HEK293 (cell line): ENCODE results near the gene CLPSL2.

Experiments used
- CTCF ChIA-PET: fragments of 350-600 bp; formaldehyde crosslinking; extraction: SDS; loops from one replicate; lab custom pipeline; 2021; ENCODE audit warnings: antibody characterized with exemption; lab: Yijun Ruan, JAX
- POLR2A ChIA-PET: fragments of 300-600 bp; formaldehyde crosslinking; extraction: SDS; loops from one replicate; lab custom pipeline; 2020; ENCODE audit warnings: antibody characterized with exemption, inconsistent platforms; lab: Yijun Ruan, JAX
- H3K27ac ChIP-seq: fragments of 200-500 bp; sonication (Bioruptor generic); 2 replicates; pipeline ENCODE4 v1.5.1; 2014; ENCODE audit warnings: low read depth, low read length, control low read depth, inconsistent platforms; ENCODE audit errors: extremely low read depth
- H3K36me3 ChIP-seq, 2 experiments: fragments of 200-500 bp in 1 of 2; sonication (Bioruptor generic) in 1 of 2; 1 replicate in 1 of 2; 2 replicates in 1 of 2; pipeline ENCODE4 v1.5.1; 2014 to 2017; ENCODE audit warnings: inconsistent platforms in 2 of 2, low read length in 2 of 2; ENCODE audit not compliant: control insufficient read depth in 2 of 2, insufficient read depth in 1 of 2
- H3K4me1 ChIP-seq: fragments of 200-500 bp; sonication (Bioruptor generic); 2 replicates; pipeline ENCODE4 v1.5.1; 2014; ENCODE audit warnings: mild to moderate bottlenecking, low read length, inconsistent platforms; ENCODE audit not compliant: control insufficient read depth, insufficient read depth
- H3K4me3 ChIP-seq: 2 replicates; pipeline ENCODE4 v1.5.1; 2011; ENCODE audit warnings: low read depth, mild to moderate bottlenecking, control low read depth, low read length, moderate library complexity
- H3K9me3 ChIP-seq: fragments of 200-500 bp; sonication (Bioruptor generic); 2 replicates; pipeline ENCODE4 v1.5.1; 2014; ENCODE audit warnings: low read depth, low read length, inconsistent platforms; ENCODE audit not compliant: control insufficient read depth, insufficient read depth
- IKZF3 ChIP-seq: fragments of 450-650 bp; IDR thresholded peaks from 2 replicates; pipeline ENCODE4 v1.5.0; 2018; ENCODE audit warnings: missing biosample characterization, mild to moderate bottlenecking, missing genetic modification characterization, moderate library complexity
- MEIS1 ChIP-seq: sonication (generic); formaldehyde crosslinking; IDR thresholded peaks from 2 replicates; pipeline ENCODE4 v1.8.1; 2022; ENCODE audit warnings: missing genetic modification reagents, mild to moderate bottlenecking, borderline replicate concordance
- PRDM4 ChIP-seq: fragments of 450-650 bp; formaldehyde crosslinking; IDR thresholded peaks from 2 replicates; pipeline ENCODE4 v1.5.1; 2017; ENCODE audit warnings: missing biosample characterization, missing genetic modification characterization
- SCRT2 ChIP-seq: fragments of 450-650 bp; formaldehyde crosslinking; IDR thresholded peaks from 2 replicates; pipeline ENCODE4 v1.5.1; 2016; ENCODE audit warnings: missing biosample characterization, missing genetic modification characterization
- ZBTB20 ChIP-seq: fragments of 450-650 bp; formaldehyde crosslinking; IDR thresholded peaks from 2 replicates; pipeline ENCODE4 v1.5.1; 2016; ENCODE audit warnings: missing biosample characterization, missing genetic modification characterization
- ZBTB48 ChIP-seq: fragments of 450-650 bp; formaldehyde crosslinking; IDR thresholded peaks from 2 replicates; pipeline ENCODE4 v1.5.1; 2016; ENCODE audit warnings: missing biosample characterization, missing genetic modification characterization
- ZBTB49 ChIP-seq: fragments of 450-650 bp; formaldehyde crosslinking; IDR thresholded peaks from 2 replicates; pipeline ENCODE4 v1.5.1; 2016; ENCODE audit warnings: missing biosample characterization, missing genetic modification characterization, low read depth
- ZEB2 ChIP-seq: fragments of 450-650 bp; formaldehyde crosslinking; IDR thresholded peaks from 2 replicates; pipeline ENCODE4 v1.5.1; 2016; ENCODE audit warnings: missing biosample characterization, missing genetic modification characterization
- ZFHX2 ChIP-seq: fragments of 450-650 bp; formaldehyde crosslinking; conservative IDR thresholded peaks from 2 replicates; pipeline ENCODE4 v1.5.1; 2016; ENCODE audit warnings: missing biosample characterization, missing genetic modification characterization
- ZFP69B ChIP-seq: fragments of 450-650 bp; formaldehyde crosslinking; IDR thresholded peaks from 2 replicates; pipeline ENCODE4 v1.5.1; 2016; ENCODE audit warnings: missing biosample characterization, missing genetic modification characterization
- ZNF239 ChIP-seq: fragments of 450-650 bp; formaldehyde crosslinking; IDR thresholded peaks from 2 replicates; pipeline ENCODE4 v1.5.1; 2016; ENCODE audit warnings: missing biosample characterization, missing genetic modification characterization
- ZNF266 ChIP-seq: fragments of 450-650 bp; formaldehyde crosslinking; IDR thresholded peaks from 2 replicates; pipeline ENCODE4 v1.5.1; 2016; ENCODE audit warnings: missing biosample characterization, missing genetic modification characterization, low read depth
- ZNF48 ChIP-seq: fragments of 450-650 bp; formaldehyde crosslinking; IDR thresholded peaks from 2 replicates; pipeline ENCODE4 v1.5.1; 2016; ENCODE audit warnings: missing biosample characterization, missing genetic modification characterization
- ZNF548 ChIP-seq: fragments of 450-650 bp; formaldehyde crosslinking; IDR thresholded peaks from 2 replicates; pipeline ENCODE4 v1.5.1; 2016; ENCODE audit warnings: missing biosample characterization, missing genetic modification characterization
- ZNF580 ChIP-seq: fragments of 450-650 bp; formaldehyde crosslinking; IDR thresholded peaks from 2 replicates; pipeline ENCODE4 v1.5.1; 2016; ENCODE audit warnings: missing biosample characterization, missing genetic modification characterization
- ZNF701 ChIP-seq: fragments of 450-650 bp; formaldehyde crosslinking; IDR thresholded peaks from 2 replicates; pipeline ENCODE4 v1.5.1; 2016; ENCODE audit warnings: missing biosample characterization, missing genetic modification characterization
- ZSCAN16 ChIP-seq: fragments of 450-650 bp; formaldehyde crosslinking; IDR thresholded peaks from 2 replicates; pipeline ENCODE4 v1.5.1; 2016; ENCODE audit warnings: missing biosample characterization, missing genetic modification characterization
- ZSCAN30 ChIP-seq: fragments of 450-650 bp; IDR thresholded peaks from 2 replicates; pipeline ENCODE4 v1.5.1; 2018; ENCODE audit warnings: missing biosample characterization, mild to moderate bottlenecking, missing genetic modification characterization, moderate library complexity
- TF ChIP-seq, protein P1 (sequence below): fragments of 450-650 bp; IDR thresholded peaks from 2 replicates; pipeline ENCODE4 v1.5.1; 2018; ENCODE audit warnings: missing biosample characterization, missing genetic modification characterization
- TF ChIP-seq, protein P2 (sequence below): fragments of 450-650 bp; formaldehyde crosslinking; IDR thresholded peaks from 2 replicates; pipeline ENCODE4 v1.5.1; 2016; ENCODE audit warnings: missing biosample characterization, missing genetic modification characterization
- TF ChIP-seq, protein P3 (sequence below): fragments of 450-650 bp; formaldehyde crosslinking; IDR thresholded peaks from 2 replicates; pipeline ENCODE4 v1.5.1; 2016; ENCODE audit warnings: missing biosample characterization, missing genetic modification characterization
- TF ChIP-seq, protein P4 (sequence below): fragments of 450-650 bp; formaldehyde crosslinking; IDR thresholded peaks from 2 replicates; pipeline ENCODE4 v1.5.1; 2016; ENCODE audit warnings: missing biosample characterization, missing genetic modification characterization, low read depth
- TF ChIP-seq, protein P5 (sequence below): fragments of 450-650 bp; formaldehyde crosslinking; IDR thresholded peaks from 2 replicates; pipeline ENCODE4 v1.5.1; 2016; ENCODE audit warnings: missing biosample characterization, missing genetic modification characterization

CLPSL2 gene

GRCh38 chr6:35804996-35805736 lies 28.8 kb downstream of the CLPSL2 start, which contains the start of gene LHFPL5 (continued):
- TF ChIP-seq, protein P1, sequence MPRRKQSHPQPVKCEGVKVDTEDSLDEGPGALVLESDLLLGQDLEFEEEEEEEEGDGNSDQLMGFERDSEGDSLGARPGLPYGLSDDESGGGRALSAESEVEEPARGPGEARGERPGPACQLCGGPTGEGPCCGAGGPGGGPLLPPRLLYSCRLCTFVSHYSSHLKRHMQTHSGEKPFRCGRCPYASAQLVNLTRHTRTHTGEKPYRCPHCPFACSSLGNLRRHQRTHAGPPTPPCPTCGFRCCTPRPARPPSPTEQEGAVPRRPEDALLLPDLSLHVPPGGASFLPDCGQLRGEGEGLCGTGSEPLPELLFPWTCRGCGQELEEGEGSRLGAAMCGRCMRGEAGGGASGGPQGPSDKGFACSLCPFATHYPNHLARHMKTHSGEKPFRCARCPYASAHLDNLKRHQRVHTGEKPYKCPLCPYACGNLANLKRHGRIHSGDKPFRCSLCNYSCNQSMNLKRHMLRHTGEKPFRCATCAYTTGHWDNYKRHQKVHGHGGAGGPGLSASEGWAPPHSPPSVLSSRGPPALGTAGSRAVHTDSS (tag by site-specific recombination) = no peak

DNA sequence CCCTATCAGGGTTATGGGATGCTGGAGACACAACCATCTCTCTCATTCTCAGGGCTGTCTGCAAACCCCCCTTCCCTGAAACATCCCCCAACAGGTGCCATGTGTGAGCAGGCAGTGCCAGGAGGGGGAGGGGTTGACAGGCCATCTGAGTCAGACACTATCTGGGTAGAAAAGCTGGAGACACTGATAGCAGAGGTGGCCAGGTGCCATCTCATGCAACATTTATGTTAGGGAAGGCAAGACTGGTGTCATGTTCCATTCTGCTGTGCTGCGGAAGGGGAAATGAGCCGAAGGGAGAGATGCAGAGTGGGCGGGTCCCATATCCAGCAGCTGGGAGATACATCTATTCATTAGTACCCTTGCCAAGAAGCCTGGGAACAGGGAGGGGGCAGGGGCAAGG lies 32.3 kb downstream of the CLPSL2 start:
- Histone ChIP-seq H3K36me3 (no peaks in the 10 kb centered on the region), H3K9me3 (no peaks in the 10 kb centered on the region), H3K27ac (no peak overlapping the region), H3K4me3 (no peak overlapping the region), H3K4me1 (no peaks in the 10 kb centered on the region)
- POLR2A ChIA-PET = interaction anchor here (0.5 to 1.0 kb wide), 2 partner anchors 11 to 21 kb away, joined by 3 to 6 read pairs; no protein-coding TSS in a partner anchor
- CTCF ChIA-PET = interaction anchor here (0.5 kb wide), 1 partner anchor 650 kb away, joined by 3 read pairs; no protein-coding TSS in a partner anchor
- TF ChIP-seq ZBTB49 (tag by site-specific recombination) (no peak), ZSCAN16 (tag by site-specific recombination) (no peak), IKZF3 (tag by site-specific recombination) (no peak), ZNF548 (no peak), MEIS1 (no peak), ZBTB20 (tag by site-specific recombination) (no peak), ZNF580 (tag by site-specific recombination) (no peak), ZFHX2 (peak; percentile 61), SCRT2 (tag by site-specific recombination) (peak; percentile 78), ZEB2 (tag by site-specific recombination) (peak; percentile 50; the same call in 1 of the 2 replicates), ZNF266 (tag by site-specific recombination) (no peak), ZFP69B (tag by site-specific recombination) (no peak), ZNF239 (tag by site-specific recombination) (no peak), PRDM4 (tag by site-specific recombination) (no peak), ZBTB48 (tag by site-specific recombination) (peak; percentile 63), ZNF701 (tag by site-specific recombination) (no peak), ZNF48 (tag by site-specific recombination) (no peak), ZSCAN30 (tag by site-specific recombination) (no peak)
- TF ChIP-seq, protein P2, sequence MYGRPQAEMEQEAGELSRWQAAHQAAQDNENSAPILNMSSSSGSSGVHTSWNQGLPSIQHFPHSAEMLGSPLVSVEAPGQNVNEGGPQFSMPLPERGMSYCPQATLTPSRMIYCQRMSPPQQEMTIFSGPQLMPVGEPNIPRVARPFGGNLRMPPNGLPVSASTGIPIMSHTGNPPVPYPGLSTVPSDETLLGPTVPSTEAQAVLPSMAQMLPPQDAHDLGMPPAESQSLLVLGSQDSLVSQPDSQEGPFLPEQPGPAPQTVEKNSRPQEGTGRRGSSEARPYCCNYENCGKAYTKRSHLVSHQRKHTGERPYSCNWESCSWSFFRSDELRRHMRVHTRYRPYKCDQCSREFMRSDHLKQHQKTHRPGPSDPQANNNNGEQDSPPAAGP (tag by site-specific recombination) = no peak
- TF ChIP-seq, protein P3, sequence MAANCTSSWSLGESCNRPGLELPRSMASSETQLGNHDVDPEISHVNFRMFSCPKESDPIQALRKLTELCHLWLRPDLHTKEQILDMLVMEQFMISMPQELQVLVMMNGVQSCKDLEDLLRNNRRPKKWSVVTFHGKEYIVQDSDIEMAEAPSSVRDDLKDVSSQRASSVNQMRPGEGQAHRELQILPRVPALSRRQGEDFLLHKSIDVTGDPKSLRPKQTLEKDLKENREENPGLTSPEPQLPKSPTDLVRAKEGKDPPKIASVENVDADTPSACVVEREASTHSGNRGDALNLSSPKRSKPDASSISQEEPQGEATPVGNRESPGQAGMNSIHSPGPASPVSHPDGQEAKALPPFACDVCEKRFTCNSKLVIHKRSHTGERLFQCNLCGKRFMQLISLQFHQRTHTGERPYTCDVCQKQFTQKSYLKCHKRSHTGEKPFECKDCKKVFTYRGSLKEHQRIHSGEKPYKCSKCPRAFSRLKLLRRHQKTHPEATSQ (tag by site-specific recombination) = no peak
- TF ChIP-seq, protein P4, sequence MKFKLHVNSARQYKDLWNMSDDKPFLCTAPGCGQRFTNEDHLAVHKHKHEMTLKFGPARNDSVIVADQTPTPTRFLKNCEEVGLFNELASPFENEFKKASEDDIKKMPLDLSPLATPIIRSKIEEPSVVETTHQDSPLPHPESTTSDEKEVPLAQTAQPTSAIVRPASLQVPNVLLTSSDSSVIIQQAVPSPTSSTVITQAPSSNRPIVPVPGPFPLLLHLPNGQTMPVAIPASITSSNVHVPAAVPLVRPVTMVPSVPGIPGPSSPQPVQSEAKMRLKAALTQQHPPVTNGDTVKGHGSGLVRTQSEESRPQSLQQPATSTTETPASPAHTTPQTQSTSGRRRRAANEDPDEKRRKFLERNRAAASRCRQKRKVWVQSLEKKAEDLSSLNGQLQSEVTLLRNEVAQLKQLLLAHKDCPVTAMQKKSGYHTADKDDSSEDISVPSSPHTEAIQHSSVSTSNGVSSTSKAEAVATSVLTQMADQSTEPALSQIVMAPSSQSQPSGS (tag by site-specific recombination) = no peak
- TF ChIP-seq, protein P5, sequence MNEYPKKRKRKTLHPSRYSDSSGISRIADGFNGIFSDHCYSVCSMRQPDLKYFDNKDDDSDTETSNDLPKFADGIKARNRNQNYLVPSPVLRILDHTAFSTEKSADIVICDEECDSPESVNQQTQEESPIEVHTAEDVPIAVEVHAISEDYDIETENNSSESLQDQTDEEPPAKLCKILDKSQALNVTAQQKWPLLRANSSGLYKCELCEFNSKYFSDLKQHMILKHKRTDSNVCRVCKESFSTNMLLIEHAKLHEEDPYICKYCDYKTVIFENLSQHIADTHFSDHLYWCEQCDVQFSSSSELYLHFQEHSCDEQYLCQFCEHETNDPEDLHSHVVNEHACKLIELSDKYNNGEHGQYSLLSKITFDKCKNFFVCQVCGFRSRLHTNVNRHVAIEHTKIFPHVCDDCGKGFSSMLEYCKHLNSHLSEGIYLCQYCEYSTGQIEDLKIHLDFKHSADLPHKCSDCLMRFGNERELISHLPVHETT (tag by site-specific recombination) = no peak
